ENCODE results near the gene CMTM3. TPM values are rescaled to one million over a fixed set of nuclear protein-coding genes. Genes with fewer than 3 reads are reported as not detected.

CMTM3 gene
- total and polyA plus RNA-seq, 9 of the 15 experiments (the other 6 are each of a cell fraction or from before 2014, with no cell fraction given): 4.6 to 33.4 (median 17.5) TPM

- TF ChIP-seq PRDM10 (IDR thresholded peaks at IDR 0.05; ENCODE audit: partially characterized antibody) (peak; percentile 74), ZC3H4 (CRISPR knock-in tag; IDR thresholded peaks at IDR 0.05; ENCODE audit: borderline replicate concordance) (no peak), HNRNPH1 (optimal IDR thresholded peaks at IDR 0.05; ENCODE audit: low read depth, low read length) (no peak), FOXM1 (IDR thresholded peaks at IDR 0.05; ENCODE audit: low read depth) (no peak), FOXM1 (CRISPR knock-in tag; IDR thresholded peaks at IDR 0.05; ENCODE audit: low read depth) (no peak), HNRNPK (IDR thresholded peaks at IDR 0.05; ENCODE audit: low read depth, low read length, poor library complexity, severe bottlenecking) (no peak), CEBPB (tag; IDR thresholded peaks at IDR 0.05) (no peak), ETS2 (tag; IDR thresholded peaks at IDR 0.05; ENCODE audit: borderline replicate concordance, poor library complexity, severe bottlenecking) (no peak), ZBTB11 (CRISPR knock-in tag; IDR thresholded peaks at IDR 0.05) (no peak), CTCF (IDR thresholded peaks at IDR 0.05 in 2 of 3, conservative IDR thresholded peaks at IDR 0.05 in 1 of 3; ENCODE audit: insufficient read depth in 2 of 3, low read depth in 1 of 3, low read length in 3 of 3) (peak; percentile 63 to 71 (median 64)), GATAD2B (IDR thresholded peaks at IDR 0.05; ENCODE audit: borderline replicate concordance) (0 out of 2 replicates have a peak, but pooled peaks have one; percentile 35), ETV1 (tag; conservative IDR thresholded peaks at IDR 0.05; ENCODE audit: low read depth) (0 out of 2 replicates have a peak, but pooled peaks have one; percentile 14), ZNF280A (IDR thresholded peaks at IDR 0.05; ENCODE audit: low read depth, partially characterized antibody) (no peak), NBN (IDR thresholded peaks at IDR 0.05; ENCODE audit: low read depth) (no peak), ATF1 (CRISPR knock-in tag; IDR thresholded peaks at IDR 0.05) (no peak), ATF1 (tag; IDR thresholded peaks at IDR 0.05) (no peak)
Observed at GRCh38 chr16:66662445-66663194, 58.1 kb downstream of the CMTM3 start (continued).
